Mammary epithelial cell (primary cell): ENCODE measurements around the gene TMEM163.

Experiments
- CTCF ChIP-seq, 2 donors: IDR thresholded peaks in 1 of 2; conservative IDR thresholded peaks in 1 of 2; 2 replicates each; pipeline ENCODE4 v1.5.1; 2011 to 2012; ENCODE audit warnings: inconsistent platforms in 2 of 2, low read length in 2 of 2, mild to moderate bottlenecking in 2 of 2, control low read depth in 1 of 2, low read depth in 1 of 2; ENCODE audit not compliant: insufficient read depth in 1 of 2; ENCODE audit errors: extremely low read depth in 1 of 2
- EZH2 ChIP-seq: IDR thresholded peaks from 2 replicates; pipeline ENCODE4 v1.6.1; 2012; ENCODE audit warnings: low read length, inconsistent platforms, borderline replicate concordance

GRCh38 chr2:134592377-134592776 is 126.4 kb downstream of the TMEM163 start:
- TF ChIP-seq CTCF (conservative IDR thresholded peaks at IDR 0.05 in 1 of 2, IDR thresholded peaks at IDR 0.05 in 1 of 2; ENCODE audit: extremely low read depth in 1 of 2, insufficient read depth in 1 of 2, low read depth in 1 of 2, low read length in 2 of 2), result no peak
- TF ChIP-seq EZH2, result no peak
